RWPE1 (cell line): ENCODE data around the gene SERPINB6.
"Not testable (repeated sequence)": the region's sequence is repeated elsewhere in the genome, so short reads cannot be mapped to it uniquely, and the experiment has no call there.

Experiments used
- CTCF ChIA-PET: fragments of 350-600 bp; sonication (Branson Sonifier 250); formaldehyde crosslinking; extraction: SDS; loops from one replicate; lab custom pipeline; 2021; lab: Yijun Ruan, JAX
- POLR2A ChIA-PET: fragments of 400-600 bp; formaldehyde crosslinking; extraction: SDS; loops from one replicate; lab custom pipeline; 2020; ENCODE audit warnings: antibody characterized with exemption; ENCODE audit not compliant: low non-redundant PET; lab: Yijun Ruan, JAX
- DNase-seq: peaks from one replicate; pipeline ENCODE4 v3.0.0; 2012; ENCODE audit warnings: low spot score
- H3K27ac ChIP-seq: fragments of 450-650 bp; 2 replicates; pipeline ENCODE4 v1.5.1; 2017
- TF ChIP-seq, protein P1 (sequence below): fragments of 450-650 bp; conservative IDR thresholded peaks from 2 replicates; pipeline ENCODE4 v1.5.1; 2017; ENCODE audit warnings: low read depth, mild to moderate bottlenecking

The SERPINB6 gene

DNA sequence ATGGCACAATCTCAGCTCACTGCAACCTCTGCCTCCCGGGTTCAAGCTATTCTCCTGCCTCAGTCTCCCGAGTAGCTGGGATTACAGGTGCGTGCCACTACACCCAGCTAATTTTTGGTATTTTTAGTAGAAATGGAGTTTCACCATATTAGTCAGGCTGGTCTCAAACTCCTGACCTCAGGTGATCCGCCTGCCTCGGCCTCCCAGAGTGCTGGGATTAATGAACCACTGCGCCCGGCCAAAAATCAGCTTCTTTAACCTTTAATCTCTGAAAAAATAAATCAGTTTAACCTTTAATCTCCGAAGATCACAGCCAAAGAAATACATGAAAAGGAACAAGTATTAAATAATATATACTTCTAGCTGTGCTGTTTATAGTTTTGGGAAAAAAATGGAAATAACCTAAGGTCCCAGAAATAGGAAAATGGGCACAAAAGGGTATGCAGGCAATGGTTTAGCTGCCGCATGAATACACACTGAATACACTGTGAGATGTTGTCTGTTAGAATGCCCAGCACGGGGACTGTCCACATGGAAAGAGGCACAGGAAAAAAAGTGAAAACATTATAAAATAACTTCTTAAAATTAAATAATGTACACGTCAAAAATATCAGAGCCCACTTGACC is 29.9 kb upstream of the SERPINB6 start:
- peak overlapping the region; percentile 75 for H3K27ac ChIP-seq
- TF ChIP-seq, protein P1, sequence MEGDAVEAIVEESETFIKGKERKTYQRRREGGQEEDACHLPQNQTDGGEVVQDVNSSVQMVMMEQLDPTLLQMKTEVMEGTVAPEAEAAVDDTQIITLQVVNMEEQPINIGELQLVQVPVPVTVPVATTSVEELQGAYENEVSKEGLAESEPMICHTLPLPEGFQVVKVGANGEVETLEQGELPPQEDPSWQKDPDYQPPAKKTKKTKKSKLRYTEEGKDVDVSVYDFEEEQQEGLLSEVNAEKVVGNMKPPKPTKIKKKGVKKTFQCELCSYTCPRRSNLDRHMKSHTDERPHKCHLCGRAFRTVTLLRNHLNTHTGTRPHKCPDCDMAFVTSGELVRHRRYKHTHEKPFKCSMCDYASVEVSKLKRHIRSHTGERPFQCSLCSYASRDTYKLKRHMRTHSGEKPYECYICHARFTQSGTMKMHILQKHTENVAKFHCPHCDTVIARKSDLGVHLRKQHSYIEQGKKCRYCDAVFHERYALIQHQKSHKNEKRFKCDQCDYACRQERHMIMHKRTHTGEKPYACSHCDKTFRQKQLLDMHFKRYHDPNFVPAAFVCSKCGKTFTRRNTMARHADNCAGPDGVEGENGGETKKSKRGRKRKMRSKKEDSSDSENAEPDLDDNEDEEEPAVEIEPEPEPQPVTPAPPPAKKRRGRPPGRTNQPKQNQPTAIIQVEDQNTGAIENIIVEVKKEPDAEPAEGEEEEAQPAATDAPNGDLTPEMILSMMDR: no peak
- POLR2A ChIA-PET: interaction anchor here (0.6 kb wide), 2 partner anchors 53 to 860 kb away, joined by 3 read pairs; no protein-coding TSS in a partner anchor
- CTCF ChIA-PET: interaction anchor here (0.6 to 1.3 kb wide), 10 partner anchors 9 to 162 kb away, joined by 3 to 6 read pairs (median 4); partner anchors contain the start of gene RIPK1
- no peak for DNase-seq

GRCh38 chr6:2999618-3000557 is 28.5 kb upstream of the SERPINB6 start, which contains the start of gene NQO2:
TSS of gene NQO2 (plus strand) at chr6:2999894. CDS start at chr6:3006553, 6,659 bp downstream.
- TF ChIP-seq, protein P1: no peak
- POLR2A ChIA-PET: interaction anchor here (0.6 to 1.0 kb wide), 6 partner anchors 8 to 220 kb away, joined by 3 to 9 read pairs (median 4); no protein-coding TSS in a partner anchor
- H3K27ac ChIP-seq: peak within 1 kb of the TSS; percentile 75
- CTCF ChIA-PET: interaction anchor here (0.6 to 1.0 kb wide), 4 partner anchors 59 to 252 kb away, joined by 3 read pairs; partner anchors contain the start of gene WRNIP1
- DNase-seq: peak; percentile 97

DNA sequence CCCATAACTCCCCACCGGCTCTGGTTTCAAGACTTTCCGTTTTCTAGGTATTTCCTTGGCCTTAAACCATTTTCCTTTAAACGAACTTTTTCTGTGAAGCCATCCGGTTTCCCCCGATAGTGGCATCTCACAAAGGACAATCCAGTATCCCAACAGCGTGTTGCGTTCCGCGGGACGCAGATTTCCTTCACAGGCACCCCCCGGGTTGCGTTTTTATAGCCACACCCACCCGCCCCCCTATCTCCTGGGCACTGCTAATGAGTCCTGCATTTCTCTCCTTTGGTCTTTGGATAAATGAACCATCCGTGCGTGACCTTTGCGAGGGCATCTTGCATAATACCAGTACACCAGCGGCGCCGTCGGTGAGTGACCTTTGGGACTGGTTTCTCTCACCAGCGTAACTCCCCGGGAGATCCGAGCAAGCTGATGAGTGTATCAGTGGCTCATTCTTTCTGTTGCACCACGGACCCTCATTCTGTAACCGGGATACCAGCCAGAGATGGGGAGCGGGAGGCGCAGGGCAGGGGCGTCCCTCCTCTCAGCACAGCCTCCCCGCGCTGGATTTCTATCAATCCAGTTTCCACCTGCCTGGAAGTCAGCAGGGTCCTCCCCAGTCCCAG is 27.7 kb upstream of the SERPINB6 start:
- H3K27ac ChIP-seq: peak overlapping the region; percentile 75
- DNase-seq: no peak
- TF ChIP-seq, protein P1: no peak
- CTCF ChIA-PET: interaction anchor here (0.6 to 0.7 kb wide), 4 partner anchors 58 to 251 kb away, joined by 3 read pairs; no protein-coding TSS in a partner anchor
- POLR2A ChIA-PET: interaction anchor here (0.6 to 1.0 kb wide), 6 partner anchors 9 to 221 kb away, joined by 3 to 9 read pairs (median 4); no protein-coding TSS in a partner anchor

- H3K27ac ChIP-seq: peak overlapping the region; percentile 75
- CTCF ChIA-PET: interaction anchor here (0.6 kb wide), 1 partner anchor 121 kb away, joined by 3 read pairs; no protein-coding TSS in a partner anchor
- DNase-seq, POLR2A ChIA-PET: not testable (repeated sequence)
- TF ChIP-seq, protein P1: peak; percentile 80
These were observed 27.1 kb upstream of the SERPINB6 start for GRCh38 chr6:2998249-2998997.

DNA sequence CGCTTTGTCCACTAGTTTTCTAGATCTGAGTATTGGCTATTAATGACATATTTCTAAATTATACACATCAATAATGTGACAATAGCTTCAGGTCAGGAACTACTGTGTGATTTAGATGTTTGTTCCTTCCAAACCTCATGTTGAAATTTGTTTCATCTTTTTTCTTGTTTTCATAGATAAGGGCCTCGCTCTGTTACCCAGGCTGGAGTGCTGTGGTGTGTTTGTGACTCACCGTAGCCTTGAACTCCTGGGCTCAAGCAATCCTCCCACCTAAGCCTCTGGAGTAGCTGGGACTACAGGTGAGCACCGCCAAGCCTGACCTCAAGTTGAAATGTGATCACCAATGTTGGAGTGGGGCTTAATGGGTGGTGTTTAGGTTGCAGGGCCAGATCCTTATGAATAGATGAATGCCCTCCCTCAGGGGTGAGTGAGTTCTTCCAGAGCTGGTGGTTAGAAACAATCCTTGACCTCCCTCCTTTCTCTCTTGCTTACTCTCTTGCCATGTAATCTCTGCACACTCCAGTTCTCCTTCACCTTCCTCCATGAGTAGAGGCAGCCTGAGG is 22.5 kb upstream of the SERPINB6 start:
- TF ChIP-seq, protein P1: no peak
- H3K27ac ChIP-seq: no peak overlapping the region
- ChIA-PET POLR2A (no interaction called here), CTCF (interaction anchor here (1.2 kb wide), 1 partner anchor 83 kb away, joined by 7 read pairs; no protein-coding TSS in a partner anchor)
- DNase-seq: no peak
